Measurements from ENCODE around the gene NTSR1.

The NTSR1 gene

GRCh38 chr20:62705627-62706026 is 3.0 kb upstream of the NTSR1 start:
- no peak overlapping the region for H3K4me3 ChIP-seq
- H3K27ac ChIP-seq: no peak overlapping the region
- no peak for TF ChIP-seq CTCF (IDR thresholded peaks at IDR 0.05)
- no peak for DNase-seq (ENCODE audit: low spot score)

- no peak overlapping the region for H3K27ac ChIP-seq
- TF ChIP-seq CTCF (IDR thresholded peaks at IDR 0.05): no peak
- DNase-seq (ENCODE audit: low spot score): no peak
- H3K4me3 ChIP-seq: no peak overlapping the region
These were observed 2.3 kb upstream of the NTSR1 start for GRCh38 chr20:62706344-62706743.

GRCh38 chr20:62706857-62707256 is 1.8 kb upstream of the NTSR1 start:
- TF ChIP-seq CTCF (IDR thresholded peaks at IDR 0.05): no peak
- DNase-seq (ENCODE audit: low spot score): no peak
- Histone ChIP-seq H3K27ac (no peak overlapping the region), H3K4me3 (no peak overlapping the region)

GRCh38 chr20:62707276-62707920 is 1.2 kb upstream of the NTSR1 start:
- no peak for DNase-seq (ENCODE audit: low spot score)
- Histone ChIP-seq H3K4me3 (no peak overlapping the region), H3K27ac (no peak overlapping the region)
- no peak for TF ChIP-seq CTCF (IDR thresholded peaks at IDR 0.05)

GRCh38 chr20:62707921-62708521 is 615 bp upstream of the NTSR1 start:
- no peak overlapping the region for H3K27ac ChIP-seq
- no peak for DNase-seq (ENCODE audit: low spot score)
- H3K4me3 ChIP-seq: no peak overlapping the region
- no peak for TF ChIP-seq CTCF (IDR thresholded peaks at IDR 0.05)

GRCh38 chr20:62709537-62709905 is 885 bp downstream of the NTSR1 start:
- DNase-seq (ENCODE audit: low spot score): no peak
- Histone ChIP-seq H3K27ac (no peak overlapping the region), H3K4me3 (no peak overlapping the region)
- no peak for TF ChIP-seq CTCF (IDR thresholded peaks at IDR 0.05)

GRCh38 chr20:62710221-62710885 is 1.7 kb downstream of the NTSR1 start:
- no peak overlapping the region for H3K27ac ChIP-seq
- TF ChIP-seq CTCF (IDR thresholded peaks at IDR 0.05): no peak
- no peak for DNase-seq (ENCODE audit: low spot score)
- H3K4me3 ChIP-seq: no peak overlapping the region

All from coronary artery (tissue), 2 donors.